ENCODE measurements around the gene GALNT12.

DNA sequence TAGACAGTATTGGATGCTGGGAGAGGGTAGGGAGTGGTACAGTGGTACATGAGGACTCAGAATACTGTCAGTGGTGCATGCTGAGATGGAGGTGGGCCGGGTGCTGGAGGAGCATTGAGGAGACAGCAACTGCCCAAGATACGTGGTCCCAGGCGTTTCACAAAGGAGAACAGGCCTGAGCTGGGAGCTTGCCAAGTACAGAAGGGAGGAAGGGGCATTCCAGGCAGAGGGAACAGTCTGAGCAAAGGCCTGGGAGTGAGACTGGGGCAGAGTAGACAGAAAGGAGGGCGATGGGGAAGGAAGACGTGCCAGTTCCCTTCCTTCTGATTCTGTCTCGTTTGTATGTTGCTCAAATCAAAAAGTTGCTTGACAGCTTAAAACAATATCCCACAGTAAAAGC lies 15.2 kb downstream of the GALNT12 start:
- no peak for TF ChIP-seq CTCF (IDR thresholded peaks at IDR 0.05; ENCODE audit: low read length)
- TF ChIP-seq EZH2 (IDR thresholded peaks at IDR 0.05; ENCODE audit: borderline replicate concordance, low read length) = no peak
